ENCODE data around the gene FEN1. TPM values are rescaled to one million over a fixed set of nuclear protein-coding genes. Genes with fewer than 3 reads are reported as not detected.

Gene FEN1
- total and polyA plus RNA-seq, 12 donors = 3.9 to 32.0 (median 10.0) TPM

DNA sequence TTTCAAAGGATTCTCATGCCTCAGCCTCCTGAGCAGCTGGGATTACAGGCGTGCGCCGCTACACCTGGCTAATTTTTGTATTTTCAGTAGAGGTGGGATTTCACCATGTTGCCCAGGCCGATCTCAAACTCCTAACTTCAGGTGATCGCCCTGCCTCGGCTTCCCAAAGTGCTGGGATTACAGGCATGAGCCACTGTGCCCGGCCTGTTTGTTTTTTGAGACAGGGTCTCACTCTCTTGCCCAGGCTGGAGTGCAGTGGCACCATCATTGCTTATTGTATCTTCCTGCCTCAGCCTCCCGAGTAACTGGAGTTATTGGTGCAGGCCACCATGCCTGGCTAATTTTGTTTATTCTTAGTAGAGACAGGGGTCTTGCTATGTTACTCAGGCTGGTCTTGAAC is 43.5 kb downstream of the FEN1 start:
- H3K36me3 ChIP-seq (replicated peaks in 1 of 2) = peaks cover 0 to 35% of the 10 kb centered on the region in 2 donors
- WGBS, 4 donors = 93 to 99% (median 96%) methylated on average over 8 of the region's 8 CpGs
- no peak for DNase-seq
- no peaks in the 10 kb centered on the region for H3K27me3 ChIP-seq
- no peaks in the 10 kb centered on the region for H3K9me3 ChIP-seq (replicated peaks in 1 of 3)
- H3K27ac ChIP-seq = peak overlapping the region in 2 of 5 donors; percentile 53 to 98
- H3K4me3 ChIP-seq = no peak overlapping the region
- intact Hi-C loops (cut with DNase I) = no loop called here
- TF ChIP-seq, protein P1, sequence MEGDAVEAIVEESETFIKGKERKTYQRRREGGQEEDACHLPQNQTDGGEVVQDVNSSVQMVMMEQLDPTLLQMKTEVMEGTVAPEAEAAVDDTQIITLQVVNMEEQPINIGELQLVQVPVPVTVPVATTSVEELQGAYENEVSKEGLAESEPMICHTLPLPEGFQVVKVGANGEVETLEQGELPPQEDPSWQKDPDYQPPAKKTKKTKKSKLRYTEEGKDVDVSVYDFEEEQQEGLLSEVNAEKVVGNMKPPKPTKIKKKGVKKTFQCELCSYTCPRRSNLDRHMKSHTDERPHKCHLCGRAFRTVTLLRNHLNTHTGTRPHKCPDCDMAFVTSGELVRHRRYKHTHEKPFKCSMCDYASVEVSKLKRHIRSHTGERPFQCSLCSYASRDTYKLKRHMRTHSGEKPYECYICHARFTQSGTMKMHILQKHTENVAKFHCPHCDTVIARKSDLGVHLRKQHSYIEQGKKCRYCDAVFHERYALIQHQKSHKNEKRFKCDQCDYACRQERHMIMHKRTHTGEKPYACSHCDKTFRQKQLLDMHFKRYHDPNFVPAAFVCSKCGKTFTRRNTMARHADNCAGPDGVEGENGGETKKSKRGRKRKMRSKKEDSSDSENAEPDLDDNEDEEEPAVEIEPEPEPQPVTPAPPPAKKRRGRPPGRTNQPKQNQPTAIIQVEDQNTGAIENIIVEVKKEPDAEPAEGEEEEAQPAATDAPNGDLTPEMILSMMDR (IDR thresholded peaks at IDR 0.05) = no peak
- no peak for TF ChIP-seq POLR2A (IDR thresholded peaks at IDR 0.05)
- peaks cover 21 to 55% of the 10 kb centered on the region in 2 donors for H3K4me1 ChIP-seq (replicated peaks in 1 of 2)

DNA sequence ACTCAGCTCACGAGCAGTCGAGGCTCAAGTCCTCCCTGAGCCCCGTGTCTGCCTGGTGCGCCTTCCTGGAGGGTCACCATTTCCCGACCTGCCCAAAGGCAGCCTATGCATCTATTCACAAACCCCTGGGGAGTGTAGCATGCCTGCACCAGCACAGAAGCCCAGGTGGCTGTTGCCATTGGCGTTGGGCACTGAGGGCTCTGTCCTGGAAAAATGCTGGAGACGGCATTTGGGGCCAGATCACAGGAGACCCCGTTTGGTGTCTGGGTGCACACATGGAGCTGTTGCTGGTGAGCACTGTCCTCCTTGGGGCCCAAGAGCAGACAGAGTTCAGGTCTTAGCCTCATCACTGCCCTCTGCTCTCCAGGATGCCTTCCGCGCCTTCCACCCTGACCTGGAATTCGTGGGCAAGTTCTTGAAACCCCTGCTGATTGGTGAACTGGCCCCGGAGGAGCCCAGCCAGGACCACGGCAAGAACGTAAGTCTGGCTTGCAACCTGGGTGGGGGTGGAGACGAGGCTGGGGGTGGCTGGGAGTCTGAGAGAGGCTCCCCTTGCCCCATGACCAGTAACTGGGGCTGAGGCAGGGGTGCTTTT is 44.8 kb downstream of the FEN1 start:
- H3K27ac ChIP-seq = peak overlapping the region in 1 of 5 donors; percentile 41
- no peak overlapping the region for H3K4me3 ChIP-seq
- peaks cover 0 to 48% of the 10 kb centered on the region in 2 donors for H3K36me3 ChIP-seq (replicated peaks in 1 of 2)
- TF ChIP-seq, protein P1 (IDR thresholded peaks at IDR 0.05) = no peak
- TF ChIP-seq POLR2A (IDR thresholded peaks at IDR 0.05) = no peak
- no peaks in the 10 kb centered on the region for H3K27me3 ChIP-seq
- H3K4me1 ChIP-seq (replicated peaks in 1 of 2) = peaks cover 27 to 55% of the 10 kb centered on the region in 2 donors
- H3K9me3 ChIP-seq (replicated peaks in 1 of 3) = no peaks in the 10 kb centered on the region
- peak in 1 of 7 donors; percentile 5 for DNase-seq
- WGBS, 4 donors = 85 to 95% (median 90%) methylated on average over 4 to 15 of the region's 15 CpGs
- intact Hi-C loops (cut with DNase I) = no loop called here

DNA sequence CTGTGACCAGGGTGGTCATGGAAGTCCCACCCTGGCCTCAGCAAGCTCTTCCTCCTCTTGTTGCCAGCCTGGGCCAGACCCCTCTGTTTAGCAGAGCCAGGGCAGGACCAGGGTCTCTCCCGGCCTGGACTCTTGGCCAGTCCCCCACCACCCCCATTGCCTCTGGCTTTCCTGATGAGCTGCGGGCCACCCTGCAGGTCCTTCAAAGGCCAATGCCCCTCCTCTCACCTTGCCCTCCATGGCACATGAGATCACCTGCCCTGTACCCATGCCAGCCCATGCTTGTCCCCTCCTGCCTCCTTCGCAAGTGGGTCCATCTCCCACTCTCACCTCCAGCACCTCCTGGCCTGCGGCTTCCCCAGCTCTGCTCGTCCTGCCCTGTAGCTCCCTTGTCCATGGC is 45.8 kb downstream of the FEN1 start:
- TF ChIP-seq POLR2A (IDR thresholded peaks at IDR 0.05) = no peak
- TF ChIP-seq, protein P1 (IDR thresholded peaks at IDR 0.05) = no peak
- Histone ChIP-seq H3K27ac (no peak overlapping the region), H3K36me3 (replicated peaks in 1 of 2) (peaks cover 0 to 58% of the 10 kb centered on the region in 2 donors), H3K27me3 (no peaks in the 10 kb centered on the region), H3K4me3 (no peak overlapping the region), H3K4me1 (replicated peaks in 1 of 2) (peaks cover 28 to 49% of the 10 kb centered on the region in 2 donors), H3K9me3 (replicated peaks in 1 of 3) (no peaks in the 10 kb centered on the region)
- WGBS, 4 donors = 78 to 97% (median 94%) methylated on average over 5 of the region's 5 CpGs
- intact Hi-C loops (cut with DNase I) = no loop called here
- DNase-seq = peak in 1 of 7 donors; percentile 5

DNA sequence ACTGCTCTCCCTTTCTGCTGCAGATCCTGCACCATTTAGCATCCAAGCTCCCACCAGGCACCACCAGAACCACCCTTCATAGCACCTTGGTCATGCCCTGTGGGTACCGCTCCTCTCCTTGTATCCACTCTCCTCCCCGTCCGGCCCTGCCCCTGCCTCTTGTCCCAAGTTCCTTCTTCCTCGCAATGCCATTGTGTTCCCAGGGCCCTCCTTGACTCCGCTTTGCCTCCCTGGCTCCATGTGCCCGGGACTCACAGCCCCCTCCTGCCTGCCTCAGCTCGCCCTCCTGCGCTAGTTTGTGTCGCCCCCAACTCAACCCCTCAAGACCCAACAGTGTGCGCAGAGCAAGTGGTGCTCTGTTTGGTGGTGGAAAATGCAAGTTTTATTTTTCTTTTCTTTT is 46.2 kb downstream of the FEN1 start:
- no peak for DNase-seq
- Histone ChIP-seq H3K27me3 (no peaks in the 10 kb centered on the region), H3K4me1 (replicated peaks in 1 of 2) (peaks cover 28 to 44% of the 10 kb centered on the region in 2 donors), H3K27ac (no peak overlapping the region), H3K36me3 (replicated peaks in 1 of 2) (peaks cover 0 to 62% of the 10 kb centered on the region in 2 donors), H3K9me3 (replicated peaks in 1 of 3) (no peaks in the 10 kb centered on the region), H3K4me3 (no peak overlapping the region)
- no peak for TF ChIP-seq POLR2A (IDR thresholded peaks at IDR 0.05)
- TF ChIP-seq, protein P1 (IDR thresholded peaks at IDR 0.05) = no peak
- intact Hi-C loops (cut with DNase I) = no loop called here
- 87 to 96% (median 93%) methylated on average over 10 of the region's 10 CpGs for WGBS, 4 donors
